Upper lobe of right lung (tissue), 1 donor: ENCODE measurements around the gene LRRTM3. TPM values are rescaled to one million over a fixed set of nuclear protein-coding genes. Genes with fewer than 3 reads are reported as not detected.

Experiments used
- ATAC-seq: fragments of 200-7000 bp; cut with Tn5 transposase; one replicate; pipeline ENCODE4 v1.9.1; 2020; ENCODE audit warnings: mild to moderate bottlenecking, moderate library complexity
- DNase-seq: peaks from one replicate; pipeline ENCODE4 v3.0.0-alpha.2; 2020
- H3K27ac ChIP-seq: fragments of 200-600 bp; one replicate; pipeline ENCODE4 v1.8.0; 2022
- H3K27me3 ChIP-seq: fragments of 200-600 bp; one replicate; pipeline ENCODE4 v1.8.0; 2022; ENCODE audit warnings: mild to moderate bottlenecking
- H3K36me3 ChIP-seq: fragments of 200-600 bp; one replicate; pipeline ENCODE4 v1.8.0; 2022
- H3K4me1 ChIP-seq: fragments of 200-600 bp; one replicate; pipeline ENCODE4 v1.8.0; 2022
- H3K4me3 ChIP-seq: fragments of 200-600 bp; one replicate; pipeline ENCODE4 v1.8.0; 2022; ENCODE audit warnings: mild to moderate bottlenecking
- H3K9me3 ChIP-seq: fragments of 200-600 bp; one replicate; pipeline ENCODE4 v1.8.0; 2022
- intact Hi-C: fragments of 100-400 bp; cut with DNase I; formaldehyde crosslinking; loops from one replicate; pipeline ENCODE4 v1.11.0; 2022
- total RNA-seq: library from RNA; stranded (reverse); fragmentation: NEBNext Ultra II Directional; extraction: Animal tissue kit (Norgen Biotek cat#: 25700); gene quantifications from one replicate; pipeline ENCODE4 v1.2.1, GENCODE V29; 2021
- TF ChIP-seq, protein P1 (sequence below): fragments of 200-600 bp; IDR thresholded peaks from one replicate; pipeline ENCODE4 v1.8.0; 2022; ENCODE audit warnings: antibody characterized with exemption
- donor health status: DM: no; HTN: yes; CAD: no; lungs with severe emphysema.

LRRTM3 gene
- total RNA-seq, 1 donor from 2014 or later: not detected

DNA sequence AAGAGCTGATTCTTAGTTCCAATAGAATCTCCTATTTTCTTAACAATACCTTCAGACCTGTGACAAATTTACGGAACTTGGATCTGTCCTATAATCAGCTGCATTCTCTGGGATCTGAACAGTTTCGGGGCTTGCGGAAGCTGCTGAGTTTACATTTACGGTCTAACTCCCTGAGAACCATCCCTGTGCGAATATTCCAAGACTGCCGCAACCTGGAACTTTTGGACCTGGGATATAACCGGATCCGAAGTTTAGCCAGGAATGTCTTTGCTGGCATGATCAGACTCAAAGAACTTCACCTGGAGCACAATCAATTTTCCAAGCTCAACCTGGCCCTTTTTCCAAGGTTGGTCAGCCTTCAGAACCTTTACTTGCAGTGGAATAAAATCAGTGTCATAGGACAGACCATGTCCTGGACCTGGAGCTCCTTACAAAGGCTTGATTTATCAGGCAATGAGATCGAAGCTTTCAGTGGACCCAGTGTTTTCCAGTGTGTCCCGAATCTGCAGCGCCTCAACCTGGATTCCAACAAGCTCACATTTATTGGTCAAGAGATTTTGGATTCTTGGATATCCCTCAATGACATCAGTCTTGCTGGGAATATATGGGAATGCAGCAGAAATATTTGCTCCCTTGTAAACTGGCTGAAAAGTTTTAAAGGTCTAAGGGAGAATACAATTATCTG is 1.6 kb downstream of the LRRTM3 start:
- H3K27me3 ChIP-seq: peaks cover 51% of the 10 kb centered on the region
- H3K27ac ChIP-seq: no peak overlapping the region
- intact Hi-C loops: no loop called here
- DNase-seq (no peak), ATAC-seq (no peak)
- no peaks in the 10 kb centered on the region for H3K4me1 ChIP-seq
- no peaks in the 10 kb centered on the region for H3K9me3 ChIP-seq
- no peaks in the 10 kb centered on the region for H3K36me3 ChIP-seq
- TF ChIP-seq, protein P1, sequence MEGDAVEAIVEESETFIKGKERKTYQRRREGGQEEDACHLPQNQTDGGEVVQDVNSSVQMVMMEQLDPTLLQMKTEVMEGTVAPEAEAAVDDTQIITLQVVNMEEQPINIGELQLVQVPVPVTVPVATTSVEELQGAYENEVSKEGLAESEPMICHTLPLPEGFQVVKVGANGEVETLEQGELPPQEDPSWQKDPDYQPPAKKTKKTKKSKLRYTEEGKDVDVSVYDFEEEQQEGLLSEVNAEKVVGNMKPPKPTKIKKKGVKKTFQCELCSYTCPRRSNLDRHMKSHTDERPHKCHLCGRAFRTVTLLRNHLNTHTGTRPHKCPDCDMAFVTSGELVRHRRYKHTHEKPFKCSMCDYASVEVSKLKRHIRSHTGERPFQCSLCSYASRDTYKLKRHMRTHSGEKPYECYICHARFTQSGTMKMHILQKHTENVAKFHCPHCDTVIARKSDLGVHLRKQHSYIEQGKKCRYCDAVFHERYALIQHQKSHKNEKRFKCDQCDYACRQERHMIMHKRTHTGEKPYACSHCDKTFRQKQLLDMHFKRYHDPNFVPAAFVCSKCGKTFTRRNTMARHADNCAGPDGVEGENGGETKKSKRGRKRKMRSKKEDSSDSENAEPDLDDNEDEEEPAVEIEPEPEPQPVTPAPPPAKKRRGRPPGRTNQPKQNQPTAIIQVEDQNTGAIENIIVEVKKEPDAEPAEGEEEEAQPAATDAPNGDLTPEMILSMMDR: no peak
- H3K4me3 ChIP-seq: no peak overlapping the region

DNA sequence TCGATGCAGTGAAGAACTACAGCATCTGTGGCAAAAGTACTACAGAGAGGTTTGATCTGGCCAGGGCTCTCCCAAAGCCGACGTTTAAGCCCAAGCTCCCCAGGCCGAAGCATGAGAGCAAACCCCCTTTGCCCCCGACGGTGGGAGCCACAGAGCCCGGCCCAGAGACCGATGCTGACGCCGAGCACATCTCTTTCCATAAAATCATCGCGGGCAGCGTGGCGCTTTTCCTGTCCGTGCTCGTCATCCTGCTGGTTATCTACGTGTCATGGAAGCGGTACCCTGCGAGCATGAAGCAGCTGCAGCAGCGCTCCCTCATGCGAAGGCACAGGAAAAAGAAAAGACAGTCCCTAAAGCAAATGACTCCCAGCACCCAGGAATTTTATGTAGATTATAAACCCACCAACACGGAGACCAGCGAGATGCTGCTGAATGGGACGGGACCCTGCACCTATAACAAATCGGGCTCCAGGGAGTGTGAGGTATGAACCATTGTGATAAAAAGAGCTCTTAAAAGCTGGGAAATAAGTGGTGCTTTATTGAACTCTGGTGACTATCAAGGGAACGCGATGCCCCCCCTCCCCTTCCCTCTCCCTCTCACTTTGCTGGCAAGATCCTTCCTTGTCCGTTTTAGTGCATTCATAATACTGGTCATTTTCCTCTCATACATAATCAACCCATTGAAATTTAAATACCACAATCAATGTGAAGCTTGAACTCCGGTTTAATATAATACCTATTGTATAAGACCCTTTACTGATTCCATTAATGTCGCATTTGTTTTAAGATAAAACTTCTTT is 2.3 kb downstream of the LRRTM3 start:
- Histone ChIP-seq H3K36me3 (no peaks in the 10 kb centered on the region), H3K9me3 (no peaks in the 10 kb centered on the region), H3K27me3 (peaks cover 51% of the 10 kb centered on the region), H3K4me3 (no peak overlapping the region), H3K4me1 (no peaks in the 10 kb centered on the region), H3K27ac (no peak overlapping the region)
- intact Hi-C loops: no loop called here
- no peak for ATAC-seq
- no peak for DNase-seq
- TF ChIP-seq, protein P1: no peak

DNA sequence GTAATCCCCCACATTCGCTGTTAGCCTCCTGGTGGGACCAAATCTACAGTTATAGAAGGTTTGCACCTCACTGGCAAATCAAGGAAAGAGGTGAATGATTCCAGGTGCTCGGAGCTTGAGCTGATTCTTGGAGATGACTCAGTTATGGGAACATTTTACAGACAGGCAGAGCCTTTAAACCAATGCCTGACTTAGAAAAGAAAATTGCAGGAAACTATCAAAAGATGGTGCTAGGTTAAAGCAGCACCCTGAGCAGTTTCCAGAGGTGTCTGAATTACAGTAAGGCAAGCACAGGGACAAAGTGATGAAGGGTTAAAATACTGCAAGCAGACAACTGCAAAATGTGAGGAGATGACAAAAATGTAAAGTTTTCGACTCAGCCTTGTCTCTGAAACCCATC is 2.9 kb downstream of the LRRTM3 start:
- no peaks in the 10 kb centered on the region for H3K9me3 ChIP-seq
- peaks cover 51% of the 10 kb centered on the region for H3K27me3 ChIP-seq
- H3K27ac ChIP-seq: no peak overlapping the region
- intact Hi-C loops: no loop called here
- TF ChIP-seq, protein P1: no peak
- H3K4me3 ChIP-seq: no peak overlapping the region
- ATAC-seq (no peak), DNase-seq (no peak)
- H3K36me3 ChIP-seq: no peaks in the 10 kb centered on the region
- no peaks in the 10 kb centered on the region for H3K4me1 ChIP-seq

DNA sequence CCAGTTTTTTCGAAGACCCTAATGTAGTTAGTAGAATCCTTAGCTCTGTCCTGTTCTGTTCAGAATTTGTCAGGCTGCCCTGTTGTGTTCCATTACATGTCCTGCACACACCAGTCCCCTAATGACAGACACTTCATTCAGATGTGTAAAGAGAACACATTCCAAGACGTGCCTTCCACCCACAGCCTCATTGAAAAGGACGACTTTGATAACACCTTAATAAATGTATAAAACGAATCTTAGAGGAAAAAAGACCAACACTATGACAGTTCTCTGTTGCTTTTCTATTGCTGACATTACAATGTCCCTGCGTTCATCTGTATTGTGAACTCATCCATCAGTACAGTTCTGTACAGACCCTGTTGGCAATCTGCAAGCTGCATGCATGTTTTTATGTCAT is 3.5 kb downstream of the LRRTM3 start:
- no peak for ATAC-seq
- Histone ChIP-seq H3K27ac (no peak overlapping the region), H3K27me3 (peaks cover 51% of the 10 kb centered on the region), H3K36me3 (no peaks in the 10 kb centered on the region), H3K9me3 (no peaks in the 10 kb centered on the region), H3K4me3 (no peak overlapping the region), H3K4me1 (no peaks in the 10 kb centered on the region)
- no peak for DNase-seq
- TF ChIP-seq, protein P1: no peak
- intact Hi-C loops: no loop called here

DNA sequence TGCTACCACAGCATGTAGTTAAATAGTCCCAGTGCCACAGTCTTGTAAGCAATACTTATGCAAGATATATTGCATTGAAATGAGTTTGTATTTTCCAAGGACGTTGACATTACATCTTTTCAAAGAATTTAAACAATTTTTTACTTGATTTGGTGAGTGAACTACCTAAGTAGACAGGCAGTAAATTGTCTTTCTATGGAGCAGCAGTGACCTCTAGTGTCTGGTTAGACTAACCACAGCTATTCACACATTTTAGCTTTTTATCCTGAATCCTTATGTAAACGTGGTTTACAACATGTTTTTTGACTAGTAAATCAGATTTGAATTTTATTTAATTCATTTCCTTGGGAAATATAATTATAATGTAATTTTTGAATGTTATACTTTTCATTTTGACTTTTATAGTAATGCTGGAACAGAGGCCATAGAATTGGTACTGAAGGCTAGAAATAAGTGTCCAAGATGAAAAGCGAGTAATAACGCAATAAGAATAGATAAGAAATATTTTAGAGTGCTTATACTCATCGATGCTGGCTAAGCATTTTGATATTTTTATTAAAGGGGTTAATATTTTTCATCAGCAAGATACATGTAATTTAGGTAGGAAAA is 5.6 kb downstream of the LRRTM3 start:
- no peak for DNase-seq
- peak; percentile 64 for ATAC-seq
- H3K36me3 ChIP-seq: no peaks in the 10 kb centered on the region
- no peaks in the 10 kb centered on the region for H3K4me1 ChIP-seq
- no peak overlapping the region for H3K27ac ChIP-seq
- intact Hi-C loops: no loop called here
- no peak overlapping the region for H3K4me3 ChIP-seq
- peaks cover 46% of the 10 kb centered on the region for H3K27me3 ChIP-seq
- no peaks in the 10 kb centered on the region for H3K9me3 ChIP-seq
- TF ChIP-seq, protein P1: peak; percentile 79
